Progenitor cell of endocrine pancreas (in vitro differentiated cells): ENCODE results near the gene ADAMTSL1. TPM values are rescaled to one million over a fixed set of nuclear protein-coding genes. Genes with fewer than 3 reads are reported as not detected.

Experiments used
- DNase-seq: peaks from one replicate; pipeline ENCODE4 v3.0.0; 2021; ENCODE audit warnings: low spot score; ENCODE audit not compliant: unreplicated experiment
- H3K27ac Mint-ChIP-seq: 2 replicates; pipeline ENCODE4 v1.8.0; 2021; ENCODE audit warnings: mild to moderate bottlenecking, moderate library complexity, mixed read lengths
- H3K27me3 Mint-ChIP-seq: 2 replicates; pipeline ENCODE4 v1.8.0; 2021; ENCODE audit warnings: mixed read lengths
- H3K36me3 Mint-ChIP-seq: 2 replicates; pipeline ENCODE4 v1.8.0; 2022; ENCODE audit warnings: mixed read lengths; ENCODE audit not compliant: insufficient read depth
- H3K4me1 Mint-ChIP-seq: 2 replicates; pipeline ENCODE4 v1.8.0; 2021; ENCODE audit warnings: low read depth, mixed read lengths
- H3K4me3 Mint-ChIP-seq: 2 replicates; pipeline ENCODE4 v1.8.0; 2021; ENCODE audit warnings: low read depth, mild to moderate bottlenecking, moderate library complexity, mixed read lengths
- H3K9me3 Mint-ChIP-seq: 2 replicates; pipeline ENCODE4 v1.8.0; 2021; ENCODE audit warnings: low read depth, mixed read lengths
- total RNA-seq: library from RNA; stranded (reverse); gene quantifications from 2 replicates; pipeline ENCODE4 v1.2.1, GENCODE V29; 2021
- TF ChIP-seq, protein P1 (sequence below): fragments of 200-600 bp; sonication (generic); IDR thresholded peaks from one replicate; pipeline ENCODE4 v1.5.0; 2021; ENCODE audit warnings: antibody characterized with exemption, mild to moderate bottlenecking; ENCODE audit not compliant: unreplicated experiment

The ADAMTSL1 gene
- total RNA-seq, 1 donor from 2014 or later: 2.1 TPM

DNA sequence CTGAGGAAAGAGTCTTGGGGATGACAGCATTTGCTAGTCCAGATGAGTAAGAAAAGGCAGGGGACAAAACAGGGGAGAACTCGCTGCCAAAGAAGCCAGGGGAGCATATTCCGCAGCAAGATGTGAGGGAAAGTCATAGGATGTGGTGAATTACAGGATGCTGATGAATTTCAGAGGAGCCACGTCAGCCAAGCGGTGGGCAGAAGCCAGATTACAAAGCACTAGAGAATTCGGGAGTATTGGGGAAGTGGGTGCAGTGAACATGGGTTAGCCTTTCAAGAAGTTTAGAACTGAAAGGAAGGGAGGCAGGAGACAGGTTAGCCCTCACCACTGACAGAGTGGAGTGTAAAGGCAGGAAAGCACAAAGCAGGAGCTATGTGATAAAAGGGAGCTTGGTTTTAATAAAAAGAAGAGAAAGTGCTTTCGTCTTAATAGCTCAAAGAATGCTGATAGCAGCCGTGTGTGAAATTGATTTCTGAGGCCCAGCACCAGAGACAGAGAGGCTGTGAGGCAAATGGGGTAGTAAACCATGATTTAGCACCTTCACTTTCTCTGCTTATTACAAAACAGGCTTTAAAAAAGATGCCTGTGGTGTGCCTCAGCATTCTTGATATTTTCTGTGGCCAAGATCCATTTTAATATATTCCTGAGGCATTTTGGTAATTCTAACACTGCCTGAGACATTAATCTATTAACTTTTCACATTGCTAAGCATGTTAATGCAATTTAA, 16.9 kb downstream of the ADAMTSL1 start:
- Mint-ChIP-seq H3K4me3 (no peak overlapping the region), H3K4me1 (peaks cover 26% of the 10 kb centered on the region), H3K36me3 (no peaks in the 10 kb centered on the region), H3K27ac (no peak overlapping the region), H3K9me3 (no peaks in the 10 kb centered on the region), H3K27me3 (peaks cover 9% of the 10 kb centered on the region)
- TF ChIP-seq, protein P1, sequence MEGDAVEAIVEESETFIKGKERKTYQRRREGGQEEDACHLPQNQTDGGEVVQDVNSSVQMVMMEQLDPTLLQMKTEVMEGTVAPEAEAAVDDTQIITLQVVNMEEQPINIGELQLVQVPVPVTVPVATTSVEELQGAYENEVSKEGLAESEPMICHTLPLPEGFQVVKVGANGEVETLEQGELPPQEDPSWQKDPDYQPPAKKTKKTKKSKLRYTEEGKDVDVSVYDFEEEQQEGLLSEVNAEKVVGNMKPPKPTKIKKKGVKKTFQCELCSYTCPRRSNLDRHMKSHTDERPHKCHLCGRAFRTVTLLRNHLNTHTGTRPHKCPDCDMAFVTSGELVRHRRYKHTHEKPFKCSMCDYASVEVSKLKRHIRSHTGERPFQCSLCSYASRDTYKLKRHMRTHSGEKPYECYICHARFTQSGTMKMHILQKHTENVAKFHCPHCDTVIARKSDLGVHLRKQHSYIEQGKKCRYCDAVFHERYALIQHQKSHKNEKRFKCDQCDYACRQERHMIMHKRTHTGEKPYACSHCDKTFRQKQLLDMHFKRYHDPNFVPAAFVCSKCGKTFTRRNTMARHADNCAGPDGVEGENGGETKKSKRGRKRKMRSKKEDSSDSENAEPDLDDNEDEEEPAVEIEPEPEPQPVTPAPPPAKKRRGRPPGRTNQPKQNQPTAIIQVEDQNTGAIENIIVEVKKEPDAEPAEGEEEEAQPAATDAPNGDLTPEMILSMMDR: no peak
- DNase-seq: no peak

DNA sequence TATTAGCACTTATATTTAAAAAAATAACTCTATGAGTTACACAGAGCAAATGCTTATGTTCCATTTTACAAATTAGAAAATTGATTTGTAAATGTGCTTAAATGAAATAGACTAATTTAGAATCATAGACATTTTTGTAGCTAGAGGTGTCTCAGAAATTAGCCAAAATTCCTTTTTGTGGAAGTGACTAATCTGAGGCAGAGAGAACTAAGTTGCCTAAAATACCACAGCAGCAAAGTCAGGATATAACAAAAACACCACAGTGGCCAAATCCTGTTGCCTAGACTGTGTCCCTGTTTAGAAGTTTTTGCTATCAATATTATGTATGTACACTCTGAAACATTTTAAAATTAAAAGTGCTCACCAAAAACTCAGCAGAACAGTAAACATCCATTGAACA, 18.7 kb downstream of the ADAMTSL1 start:
- no peak for DNase-seq
- H3K27me3 Mint-ChIP-seq: peaks cover 6% of the 10 kb centered on the region
- H3K27ac Mint-ChIP-seq: no peak overlapping the region
- no peaks in the 10 kb centered on the region for H3K9me3 Mint-ChIP-seq
- no peaks in the 10 kb centered on the region for H3K36me3 Mint-ChIP-seq
- H3K4me1 Mint-ChIP-seq: peaks cover 27% of the 10 kb centered on the region
- TF ChIP-seq, protein P1: no peak
- H3K4me3 Mint-ChIP-seq: no peak overlapping the region

DNA sequence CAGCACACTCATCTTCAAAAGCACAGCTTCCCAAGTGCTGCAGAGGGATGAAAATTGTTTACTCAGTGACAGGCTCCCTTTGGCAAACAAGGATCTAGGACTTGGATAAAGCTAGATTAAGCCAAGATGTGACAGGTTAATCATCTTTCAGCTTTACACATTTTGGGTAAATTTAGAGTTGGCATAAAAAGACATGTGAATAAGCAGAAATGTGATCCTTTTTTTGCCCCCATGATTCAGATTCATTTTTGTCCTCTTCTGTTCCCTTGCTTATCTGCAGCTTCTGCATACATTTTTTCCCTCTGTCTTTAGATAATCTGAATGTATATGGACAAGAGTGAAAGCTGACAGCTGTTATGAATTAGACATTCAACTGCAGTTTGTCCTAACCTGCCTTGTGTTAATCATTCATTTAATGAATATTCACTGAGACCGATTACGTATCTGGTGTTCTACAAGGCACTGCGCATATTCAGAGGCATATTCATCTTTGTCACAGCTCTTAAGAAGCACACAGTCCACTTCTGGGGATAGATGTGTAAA, 19.6 kb downstream of the ADAMTSL1 start:
- Mint-ChIP-seq H3K4me1 (peaks cover 32% of the 10 kb centered on the region), H3K9me3 (no peaks in the 10 kb centered on the region)

DNA sequence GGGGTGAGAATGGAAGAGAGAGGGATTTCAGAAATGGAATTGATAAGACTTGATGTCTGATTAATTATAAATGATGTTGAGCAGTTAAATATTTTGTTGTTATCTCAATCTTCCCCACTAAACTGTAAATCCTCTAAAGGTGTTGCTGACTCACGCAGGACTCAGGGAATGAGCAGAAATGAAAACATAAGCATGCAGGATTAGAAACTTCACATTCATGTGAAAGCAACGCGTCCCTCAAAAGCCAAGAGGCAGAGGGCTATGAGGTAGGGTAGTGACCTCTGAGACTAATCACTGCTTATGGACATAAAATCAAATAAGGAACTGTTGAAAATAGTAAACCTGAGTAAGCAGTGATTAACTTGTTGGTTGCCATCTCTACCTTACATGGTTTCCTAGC, 21.1 kb downstream of the ADAMTSL1 start:
- no peak overlapping the region for H3K4me3 Mint-ChIP-seq
- no peaks in the 10 kb centered on the region for H3K9me3 Mint-ChIP-seq
- DNase-seq: no peak
- peak overlapping the region; percentile 0 for H3K27ac Mint-ChIP-seq
- no peaks in the 10 kb centered on the region for H3K36me3 Mint-ChIP-seq
- H3K4me1 Mint-ChIP-seq: peaks cover 45% of the 10 kb centered on the region
- H3K27me3 Mint-ChIP-seq: no peaks in the 10 kb centered on the region
- TF ChIP-seq, protein P1: no peak

More for the DNA sequence above, 19.6 kb downstream of the ADAMTSL1 start:
- Mint-ChIP-seq H3K27me3 (peaks cover 4% of the 10 kb centered on the region), H3K27ac (no peak overlapping the region), H3K36me3 (no peaks in the 10 kb centered on the region), H3K4me3 (no peak overlapping the region)
- no peak for DNase-seq
- TF ChIP-seq, protein P1: no peak

DNA sequence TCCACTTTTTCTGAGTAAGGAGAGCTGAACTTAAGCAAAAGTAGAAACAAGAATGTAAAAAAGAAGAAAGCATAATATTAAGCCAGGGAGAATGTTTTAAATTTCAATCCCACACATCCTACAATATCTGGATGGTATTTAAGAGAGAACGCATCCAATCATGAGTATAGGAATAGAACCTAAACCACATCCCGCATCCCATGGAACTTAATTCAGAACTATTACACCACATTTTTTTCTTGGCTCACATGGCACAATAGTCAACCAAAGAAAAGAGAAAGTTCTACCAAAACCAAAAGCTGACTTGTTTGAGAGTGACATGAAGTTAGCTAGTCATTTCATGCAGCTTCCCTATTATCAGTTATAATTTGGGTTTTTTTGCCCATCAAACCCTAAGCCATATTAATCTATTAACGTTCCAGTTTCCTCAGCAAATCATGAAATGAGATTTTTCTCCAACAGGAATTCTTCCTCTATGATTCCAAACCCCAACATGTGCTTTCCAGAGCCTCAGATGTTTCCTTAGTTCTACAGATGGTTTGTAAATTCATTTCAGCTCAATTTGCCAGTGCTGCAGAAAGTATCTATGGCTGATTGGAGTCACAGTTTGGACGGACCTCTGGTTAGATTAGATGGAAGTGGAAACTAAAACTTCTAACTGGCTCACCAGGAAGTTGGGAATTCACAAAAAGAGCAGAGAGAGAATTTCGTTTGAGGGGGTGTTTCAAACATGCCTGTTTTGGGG, 22.5 kb downstream of the ADAMTSL1 start:
- no peaks in the 10 kb centered on the region for H3K36me3 Mint-ChIP-seq
- DNase-seq: no peak
- TF ChIP-seq, protein P1: no peak
- H3K4me1 Mint-ChIP-seq: peaks cover 50% of the 10 kb centered on the region
- no peak overlapping the region for H3K4me3 Mint-ChIP-seq
- no peaks in the 10 kb centered on the region for H3K27me3 Mint-ChIP-seq
- H3K9me3 Mint-ChIP-seq: no peaks in the 10 kb centered on the region
- no peak overlapping the region for H3K27ac Mint-ChIP-seq
